SK-N-SH (cell line): ENCODE data around the gene POLN.

Source experiments
- EP300 ChIP-seq, 2 experiments: IDR thresholded peaks; 2 replicates each; pipeline versions ENCODE4 v1.4.0 to v1.6.1; 2012; ENCODE audit warnings: borderline replicate concordance in 1 of 2, low read depth in 1 of 2, low read length in 1 of 2
- FOXJ3 ChIP-seq: sonication (generic); formaldehyde crosslinking; IDR thresholded peaks from 2 replicates; pipeline ENCODE4 v1.5.1; 2020; ENCODE audit warnings: mild to moderate bottlenecking, missing genetic modification reagents
- POLR2AphosphoS5 ChIP-seq: IDR thresholded peaks from 2 replicates; pipeline ENCODE4 v1.6.1; 2012; ENCODE audit warnings: low read depth, low read length
- SIN3A ChIP-seq: IDR thresholded peaks from 2 replicates; pipeline ENCODE4 v1.6.1; 2012; ENCODE audit warnings: low read depth, mild to moderate bottlenecking, low read length, moderate library complexity, borderline replicate concordance
- YY1 ChIP-seq: IDR thresholded peaks from 2 replicates; pipeline ENCODE4 v1.4.0; 2012; ENCODE audit warnings: low read depth, mild to moderate bottlenecking
- TF ChIP-seq, protein P1 (sequence below): IDR thresholded peaks from 2 replicates; pipeline ENCODE4 v1.6.1; 2012; ENCODE audit warnings: mild to moderate bottlenecking, low read depth, low read length, moderate library complexity
- TF ChIP-seq, protein P2 (sequence below): fragments of 200-600 bp; sonication (generic); IDR thresholded peaks from 2 replicates; pipeline ENCODE4 v1.6.1; 2017; ENCODE audit warnings: antibody characterized with exemption, mild to moderate bottlenecking, moderate library complexity
- TF ChIP-seq, protein P3 (sequence below): IDR thresholded peaks from 2 replicates; pipeline ENCODE4 v1.4.0; 2012; ENCODE audit warnings: low read depth

DNA sequence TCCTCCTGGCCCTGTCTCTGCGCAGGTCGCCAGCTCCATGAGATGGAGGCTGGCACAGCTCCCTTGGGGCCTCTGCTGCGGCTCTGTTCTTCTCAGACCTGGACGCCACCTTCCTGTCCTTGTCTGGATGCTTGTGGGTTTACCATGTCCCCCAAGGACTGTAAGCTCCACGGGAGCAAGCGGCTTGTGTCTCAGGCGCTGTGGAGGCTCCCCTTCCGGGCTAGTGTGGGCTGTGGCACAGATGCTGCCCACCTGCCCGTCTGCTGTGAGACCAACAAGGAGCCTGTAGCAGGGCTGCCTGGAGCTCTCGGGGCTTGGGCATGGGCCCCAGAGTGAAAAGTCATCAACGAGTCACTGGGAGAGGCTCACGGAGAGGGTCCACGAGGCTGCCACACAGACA, 157.6 kb downstream of the POLN start:
- no peak for TF ChIP-seq EP300 (IDR thresholded peaks at IDR 0.05; ENCODE audit: borderline replicate concordance in 1 of 2, low read depth in 1 of 2, low read length in 1 of 2)
- no peak for TF ChIP-seq YY1
- TF ChIP-seq, protein P1, sequence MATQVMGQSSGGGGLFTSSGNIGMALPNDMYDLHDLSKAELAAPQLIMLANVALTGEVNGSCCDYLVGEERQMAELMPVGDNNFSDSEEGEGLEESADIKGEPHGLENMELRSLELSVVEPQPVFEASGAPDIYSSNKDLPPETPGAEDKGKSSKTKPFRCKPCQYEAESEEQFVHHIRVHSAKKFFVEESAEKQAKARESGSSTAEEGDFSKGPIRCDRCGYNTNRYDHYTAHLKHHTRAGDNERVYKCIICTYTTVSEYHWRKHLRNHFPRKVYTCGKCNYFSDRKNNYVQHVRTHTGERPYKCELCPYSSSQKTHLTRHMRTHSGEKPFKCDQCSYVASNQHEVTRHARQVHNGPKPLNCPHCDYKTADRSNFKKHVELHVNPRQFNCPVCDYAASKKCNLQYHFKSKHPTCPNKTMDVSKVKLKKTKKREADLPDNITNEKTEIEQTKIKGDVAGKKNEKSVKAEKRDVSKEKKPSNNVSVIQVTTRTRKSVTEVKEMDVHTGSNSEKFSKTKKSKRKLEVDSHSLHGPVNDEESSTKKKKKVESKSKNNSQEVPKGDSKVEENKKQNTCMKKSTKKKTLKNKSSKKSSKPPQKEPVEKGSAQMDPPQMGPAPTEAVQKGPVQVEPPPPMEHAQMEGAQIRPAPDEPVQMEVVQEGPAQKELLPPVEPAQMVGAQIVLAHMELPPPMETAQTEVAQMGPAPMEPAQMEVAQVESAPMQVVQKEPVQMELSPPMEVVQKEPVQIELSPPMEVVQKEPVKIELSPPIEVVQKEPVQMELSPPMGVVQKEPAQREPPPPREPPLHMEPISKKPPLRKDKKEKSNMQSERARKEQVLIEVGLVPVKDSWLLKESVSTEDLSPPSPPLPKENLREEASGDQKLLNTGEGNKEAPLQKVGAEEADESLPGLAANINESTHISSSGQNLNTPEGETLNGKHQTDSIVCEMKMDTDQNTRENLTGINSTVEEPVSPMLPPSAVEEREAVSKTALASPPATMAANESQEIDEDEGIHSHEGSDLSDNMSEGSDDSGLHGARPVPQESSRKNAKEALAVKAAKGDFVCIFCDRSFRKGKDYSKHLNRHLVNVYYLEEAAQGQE: no peak
- TF ChIP-seq, protein P2, sequence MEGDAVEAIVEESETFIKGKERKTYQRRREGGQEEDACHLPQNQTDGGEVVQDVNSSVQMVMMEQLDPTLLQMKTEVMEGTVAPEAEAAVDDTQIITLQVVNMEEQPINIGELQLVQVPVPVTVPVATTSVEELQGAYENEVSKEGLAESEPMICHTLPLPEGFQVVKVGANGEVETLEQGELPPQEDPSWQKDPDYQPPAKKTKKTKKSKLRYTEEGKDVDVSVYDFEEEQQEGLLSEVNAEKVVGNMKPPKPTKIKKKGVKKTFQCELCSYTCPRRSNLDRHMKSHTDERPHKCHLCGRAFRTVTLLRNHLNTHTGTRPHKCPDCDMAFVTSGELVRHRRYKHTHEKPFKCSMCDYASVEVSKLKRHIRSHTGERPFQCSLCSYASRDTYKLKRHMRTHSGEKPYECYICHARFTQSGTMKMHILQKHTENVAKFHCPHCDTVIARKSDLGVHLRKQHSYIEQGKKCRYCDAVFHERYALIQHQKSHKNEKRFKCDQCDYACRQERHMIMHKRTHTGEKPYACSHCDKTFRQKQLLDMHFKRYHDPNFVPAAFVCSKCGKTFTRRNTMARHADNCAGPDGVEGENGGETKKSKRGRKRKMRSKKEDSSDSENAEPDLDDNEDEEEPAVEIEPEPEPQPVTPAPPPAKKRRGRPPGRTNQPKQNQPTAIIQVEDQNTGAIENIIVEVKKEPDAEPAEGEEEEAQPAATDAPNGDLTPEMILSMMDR: no peak
- no peak for TF ChIP-seq FOXJ3
- TF ChIP-seq, protein P3, sequence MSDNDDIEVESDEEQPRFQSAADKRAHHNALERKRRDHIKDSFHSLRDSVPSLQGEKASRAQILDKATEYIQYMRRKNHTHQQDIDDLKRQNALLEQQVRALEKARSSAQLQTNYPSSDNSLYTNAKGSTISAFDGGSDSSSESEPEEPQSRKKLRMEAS: no peak
- no peak for TF ChIP-seq POLR2AphosphoS5
- no peak for TF ChIP-seq SIN3A
